Neural cell (in vitro differentiated cells): ENCODE measurements around the gene ZNF202.

Experiments
- CTCF ChIP-seq: fragments of 450-650 bp; IDR thresholded peaks from 2 replicates; pipeline ENCODE4 v1.5.1; 2014; ENCODE audit warnings: antibody characterized with exemption, mild to moderate bottlenecking, moderate library complexity; ENCODE audit not compliant: poor library complexity, severe bottlenecking
- EP300 ChIP-seq: fragments of 450-650 bp; conservative IDR thresholded peaks from 2 replicates; pipeline ENCODE4 v1.6.1; 2014; ENCODE audit warnings: antibody characterized with exemption, mild to moderate bottlenecking, moderate library complexity; ENCODE audit not compliant: poor library complexity, severe bottlenecking
- EZH2 ChIP-seq: fragments of 200-600, 300-800 bp; shearing (Covaris generic), sonication (generic); IDR thresholded peaks from 2 replicates; pipeline ENCODE4 v1.6.1; 2014; ENCODE audit warnings: antibody characterized with exemption, low read length, borderline replicate concordance, mild to moderate bottlenecking; ENCODE audit not compliant: insufficient read depth, poor library complexity, severe bottlenecking
- MXI1 ChIP-seq: fragments of 450-650 bp; conservative IDR thresholded peaks from 2 replicates; pipeline ENCODE4 v1.6.1; 2014; ENCODE audit warnings: antibody characterized with exemption, mild to moderate bottlenecking; ENCODE audit not compliant: poor library complexity, severe bottlenecking
- POLR2AphosphoS5 ChIP-seq: IDR thresholded peaks from 2 replicates; pipeline ENCODE4 v1.6.1; 2012
- RAD21 ChIP-seq: fragments of 450-650 bp; conservative IDR thresholded peaks from 2 replicates; pipeline ENCODE4 v1.6.1; 2014; ENCODE audit warnings: antibody characterized with exemption, mild to moderate bottlenecking, moderate library complexity
- SMC3 ChIP-seq: fragments of 450-650 bp; conservative IDR thresholded peaks from 2 replicates; pipeline ENCODE4 v1.6.1; 2014; ENCODE audit warnings: antibody characterized with exemption, mild to moderate bottlenecking, moderate library complexity; ENCODE audit not compliant: poor library complexity
- TAF1 ChIP-seq: IDR thresholded peaks from 2 replicates; pipeline ENCODE4 v1.6.1; 2012; ENCODE audit warnings: low read depth
- TF ChIP-seq, protein P1 (sequence below): IDR thresholded peaks from 2 replicates; pipeline ENCODE4 v1.6.1; 2012; ENCODE audit warnings: borderline replicate concordance

DNA sequence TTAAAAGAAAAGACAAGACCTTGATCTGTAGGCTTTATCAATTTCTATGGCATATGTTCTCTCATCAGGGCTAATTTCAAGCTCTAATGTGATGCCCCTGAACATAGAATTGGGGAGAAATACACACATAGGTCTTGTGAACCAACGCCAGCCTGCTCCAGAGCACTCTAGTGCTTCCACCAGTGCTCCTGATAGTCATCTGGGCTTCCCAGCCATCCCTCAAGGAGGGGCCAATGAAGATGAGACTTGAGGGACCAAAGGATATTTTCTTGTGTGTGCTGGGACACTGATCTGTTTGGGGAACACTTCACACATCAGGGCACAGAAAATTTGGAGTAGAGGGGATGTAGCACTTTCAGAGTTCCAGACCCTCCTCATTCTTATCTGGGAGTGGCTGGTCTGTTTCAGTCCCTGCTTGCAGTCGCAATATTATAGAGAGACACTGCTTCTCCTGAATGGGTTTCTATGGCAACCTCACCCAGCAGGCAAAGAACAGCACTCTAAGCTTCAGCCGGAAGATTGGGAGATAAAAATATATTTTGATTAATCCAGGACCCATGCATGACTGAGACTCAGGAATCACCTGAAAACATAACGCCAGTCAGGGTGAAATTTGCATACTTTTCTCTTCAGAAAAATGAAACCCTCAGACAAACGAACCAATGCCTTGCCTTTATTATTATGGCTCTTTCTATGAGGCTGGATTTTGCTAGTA lies 58.6 kb downstream of the ZNF202 start:
- TF ChIP-seq EZH2 (no peak), CTCF (no peak), EP300 (peak; percentile 34), POLR2AphosphoS5 (peak; percentile 67), TAF1 (no peak), RAD21 (peak; percentile 15), SMC3 (peak; percentile 9), MXI1 (peak; percentile 18)
- TF ChIP-seq, protein P1, sequence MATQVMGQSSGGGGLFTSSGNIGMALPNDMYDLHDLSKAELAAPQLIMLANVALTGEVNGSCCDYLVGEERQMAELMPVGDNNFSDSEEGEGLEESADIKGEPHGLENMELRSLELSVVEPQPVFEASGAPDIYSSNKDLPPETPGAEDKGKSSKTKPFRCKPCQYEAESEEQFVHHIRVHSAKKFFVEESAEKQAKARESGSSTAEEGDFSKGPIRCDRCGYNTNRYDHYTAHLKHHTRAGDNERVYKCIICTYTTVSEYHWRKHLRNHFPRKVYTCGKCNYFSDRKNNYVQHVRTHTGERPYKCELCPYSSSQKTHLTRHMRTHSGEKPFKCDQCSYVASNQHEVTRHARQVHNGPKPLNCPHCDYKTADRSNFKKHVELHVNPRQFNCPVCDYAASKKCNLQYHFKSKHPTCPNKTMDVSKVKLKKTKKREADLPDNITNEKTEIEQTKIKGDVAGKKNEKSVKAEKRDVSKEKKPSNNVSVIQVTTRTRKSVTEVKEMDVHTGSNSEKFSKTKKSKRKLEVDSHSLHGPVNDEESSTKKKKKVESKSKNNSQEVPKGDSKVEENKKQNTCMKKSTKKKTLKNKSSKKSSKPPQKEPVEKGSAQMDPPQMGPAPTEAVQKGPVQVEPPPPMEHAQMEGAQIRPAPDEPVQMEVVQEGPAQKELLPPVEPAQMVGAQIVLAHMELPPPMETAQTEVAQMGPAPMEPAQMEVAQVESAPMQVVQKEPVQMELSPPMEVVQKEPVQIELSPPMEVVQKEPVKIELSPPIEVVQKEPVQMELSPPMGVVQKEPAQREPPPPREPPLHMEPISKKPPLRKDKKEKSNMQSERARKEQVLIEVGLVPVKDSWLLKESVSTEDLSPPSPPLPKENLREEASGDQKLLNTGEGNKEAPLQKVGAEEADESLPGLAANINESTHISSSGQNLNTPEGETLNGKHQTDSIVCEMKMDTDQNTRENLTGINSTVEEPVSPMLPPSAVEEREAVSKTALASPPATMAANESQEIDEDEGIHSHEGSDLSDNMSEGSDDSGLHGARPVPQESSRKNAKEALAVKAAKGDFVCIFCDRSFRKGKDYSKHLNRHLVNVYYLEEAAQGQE: peak; percentile 45
